H1 (cell line): ENCODE results near the gene DMWD. TPM values are rescaled to one million over a fixed set of nuclear protein-coding genes. Genes with fewer than 3 reads are reported as not detected.

ENCODE experiments used
- CTCF ChIA-PET: fragments of 300-600 bp; sonication (Branson Sonifier 250); formaldehyde crosslinking; loops from one replicate; lab custom pipeline; 2021; ENCODE audit not compliant: partially characterized antibody; lab: Charles Lee
- POLR2A ChIA-PET: fragments of 300-600 bp; sonication (Branson Sonifier 250); formaldehyde crosslinking; loops from one replicate; lab custom pipeline; 2021; ENCODE audit warnings: inconsistent platforms; ENCODE audit not compliant: partially characterized antibody; lab: Charles Lee
- DNase-seq, 2 experiments: peaks; one replicate each; pipeline versions ENCODE4 v3.0.0 to v3.0.0-alpha.2; 2010 to 2022; ENCODE audit warnings: low spot score in 2 of 2, low read depth in 1 of 2, mixed read lengths in 1 of 2
- FAIRE-seq: peaks from 2 replicates; lab custom pipeline; 2011; peaks lifted over from hg19 to GRCh38; lab: Jason Lieb, UNC
- H2AFZ ChIP-seq: 2 replicates; pipeline ENCODE4 v1.8.1; 2012; ENCODE audit warnings: low read length, inconsistent platforms
- H2AK5ac ChIP-seq: 2 replicates; pipeline ENCODE4 v1.6.1; 2013; ENCODE audit warnings: low read depth, low read length
- H2BK120ac ChIP-seq: replicated peaks from 2 replicates; pipeline ENCODE3; 2013; ENCODE audit warnings: low read depth, low read length, inconsistent platforms
- H2BK12ac ChIP-seq: 2 replicates; pipeline ENCODE4 v1.6.1; 2013; ENCODE audit warnings: low read depth, low read length
- H2BK15ac ChIP-seq: 2 replicates; pipeline ENCODE4 v1.6.1; 2013; ENCODE audit warnings: low read length
- H2BK20ac ChIP-seq: 2 replicates; pipeline ENCODE4 v1.6.1; 2013; ENCODE audit warnings: low read length
- H2BK5ac ChIP-seq: 2 replicates; pipeline ENCODE4 v1.6.1; 2013; ENCODE audit warnings: low read depth, low read length
- H3K14ac ChIP-seq: 2 replicates; pipeline ENCODE4 v1.6.1; 2013; ENCODE audit warnings: inconsistent platforms; ENCODE audit not compliant: insufficient read length
- H3K18ac ChIP-seq: 2 replicates; pipeline ENCODE4 v1.6.1; 2013; ENCODE audit warnings: low read length; ENCODE audit errors: extremely low read depth
- H3K23ac ChIP-seq: 2 replicates; pipeline ENCODE4 v1.6.1; 2013; ENCODE audit warnings: inconsistent platforms; ENCODE audit not compliant: insufficient read length
- H3K23me2 ChIP-seq: 2 replicates; pipeline ENCODE4 v1.6.1; 2013; ENCODE audit warnings: low read depth, low read length
- H3K27ac ChIP-seq: 2 replicates; pipeline ENCODE4 v1.6.1; 2011; ENCODE audit warnings: low read depth, low read length, inconsistent platforms
- H3K27me3 ChIP-seq, 4 experiments: replicated peaks in 1 of 4; 1 replicate in 1 of 4; 2 replicates in 3 of 4; pipeline versions ENCODE4 v1.6.1 to v1.8.1; 2011 to 2013; ENCODE audit warnings: low read length in 3 of 4, mild to moderate bottlenecking in 3 of 4, inconsistent platforms in 2 of 4, mixed read lengths in 2 of 4, moderate library complexity in 1 of 4; ENCODE audit not compliant: control insufficient read depth in 3 of 4, insufficient read depth in 3 of 4; ENCODE audit errors: extremely low read depth in 1 of 4
- H3K36me3 ChIP-seq, 4 experiments: 2 replicates each; pipeline versions ENCODE4 v1.6.1 to v1.8.1; 2011 to 2013; ENCODE audit warnings: mild to moderate bottlenecking in 4 of 4, low read length in 3 of 4, moderate library complexity in 2 of 4, control low read depth in 1 of 4, inconsistent platforms in 1 of 4; ENCODE audit not compliant: insufficient read depth in 4 of 4, control insufficient read depth in 2 of 4
- H3K4ac ChIP-seq: replicated peaks from 2 replicates; pipeline ENCODE3; 2013; ENCODE audit warnings: low read length, low read depth, mixed read lengths, inconsistent platforms; ENCODE audit not compliant: insufficient read length
- H3K4me1 ChIP-seq, 4 experiments: replicated peaks in 1 of 4; 1 replicate in 1 of 4; 2 replicates in 3 of 4; pipeline versions ENCODE4 v1.6.1 to v1.8.1; 2011 to 2013; ENCODE audit warnings: low read length in 3 of 4, inconsistent platforms in 2 of 4, mixed read lengths in 1 of 4; ENCODE audit not compliant: insufficient read depth in 4 of 4, control insufficient read depth in 3 of 4
- H3K4me2 ChIP-seq, 2 experiments: 2 replicates each; pipeline versions ENCODE4 v1.6.1 to v1.8.1; 2011 to 2013; ENCODE audit warnings: low read depth in 2 of 2, low read length in 2 of 2, control low read depth in 1 of 2, inconsistent platforms in 1 of 2, mild to moderate bottlenecking in 1 of 2; ENCODE audit not compliant: insufficient read depth in 1 of 2
- H3K4me3 ChIP-seq, 4 experiments: fragments of 200-600, 300-600 bp in 1 of 4; sonication (generic), shearing (Covaris generic), sonication (Bioruptor Twin) in 1 of 4; 2 replicates each; pipeline versions ENCODE4 v1.5.1 to v1.8.1; 2011 to 2016; ENCODE audit warnings: low read length in 4 of 4, low read depth in 3 of 4, control low read depth in 2 of 4, inconsistent platforms in 2 of 4, mild to moderate bottlenecking in 2 of 4, mixed read lengths in 1 of 4, moderate library complexity in 1 of 4; ENCODE audit not compliant: insufficient read depth in 2 of 4; ENCODE audit errors: extremely low read depth in 1 of 4
- H3K56ac ChIP-seq: replicated peaks from 2 replicates; pipeline ENCODE3; 2013; ENCODE audit warnings: low read depth, mild to moderate bottlenecking, mixed read lengths, low read length, inconsistent platforms; ENCODE audit not compliant: insufficient read length
- H3K79me1 ChIP-seq: 2 replicates; pipeline ENCODE4 v1.6.1; 2013; ENCODE audit warnings: low read depth, low read length, control low read depth
- H3K79me2 ChIP-seq, 2 experiments: 2 replicates each; pipeline versions ENCODE4 v1.6.1 to v1.8.1; 2012 to 2013; ENCODE audit warnings: low read length in 2 of 2, mild to moderate bottlenecking in 2 of 2, inconsistent platforms in 1 of 2; ENCODE audit not compliant: insufficient read depth in 2 of 2, control insufficient read depth in 1 of 2
- H3K9ac ChIP-seq, 4 experiments: replicated peaks in 1 of 4; 1 replicate in 1 of 4; 2 replicates in 3 of 4; pipeline versions ENCODE4 v1.6.1 to v1.8.1; 2011 to 2013; ENCODE audit warnings: low read depth in 3 of 4, low read length in 3 of 4, control low read depth in 2 of 4, mild to moderate bottlenecking in 2 of 4, moderate library complexity in 2 of 4, inconsistent platforms in 1 of 4; ENCODE audit errors: extremely low read depth in 1 of 4
- H3K9me3 ChIP-seq, 2 experiments: 2 replicates each; pipeline versions ENCODE4 v1.6.1 to v1.8.1; 2012 to 2013; ENCODE audit warnings: mild to moderate bottlenecking in 2 of 2, moderate library complexity in 2 of 2, control low read depth in 1 of 2, inconsistent platforms in 1 of 2, low read depth in 1 of 2, low read length in 1 of 2, mixed read lengths in 1 of 2; ENCODE audit not compliant: insufficient read depth in 2 of 2
- H4K20me1 ChIP-seq, 2 experiments: replicated peaks in 1 of 2; 2 replicates each; pipeline versions ENCODE3 to v1.8.1; 2011 to 2013; ENCODE audit warnings: inconsistent platforms in 2 of 2, low read length in 2 of 2, mild to moderate bottlenecking in 1 of 2; ENCODE audit not compliant: insufficient read depth in 2 of 2, control insufficient read depth in 1 of 2
- H4K5ac ChIP-seq: 2 replicates; pipeline ENCODE4 v1.6.1; 2013; ENCODE audit warnings: low read length, low read depth, mixed read lengths, inconsistent platforms; ENCODE audit not compliant: insufficient read length
- H4K8ac ChIP-seq: 2 replicates; pipeline ENCODE4 v1.8.0; 2013; ENCODE audit warnings: mild to moderate bottlenecking, moderate library complexity, low read length, inconsistent platforms; ENCODE audit not compliant: insufficient read depth; ENCODE audit errors: extremely low read depth
- H4K91ac ChIP-seq: replicated peaks from 2 replicates; pipeline ENCODE3; 2013; ENCODE audit warnings: low read length, mixed read lengths, inconsistent platforms; ENCODE audit not compliant: insufficient read length
- CBX5 ChIP-seq: fragments of 300-800, 300-1000 bp; sonication (generic); IDR thresholded peaks from 2 replicates; pipeline ENCODE4 v1.7.1; 2016; ENCODE audit warnings: antibody characterized with exemption, low read length, low read depth
- EP300 ChIP-seq, 2 experiments: IDR thresholded peaks; 1 replicate in 1 of 2; 2 replicates in 1 of 2; pipeline ENCODE4 v1.6.1; 2011 to 2012; ENCODE audit warnings: low read depth in 2 of 2, low read length in 2 of 2, mild to moderate bottlenecking in 2 of 2, borderline replicate concordance in 1 of 2, inconsistent platforms in 1 of 2, moderate library complexity in 1 of 2
- GTF2F1 ChIP-seq: IDR thresholded peaks from 2 replicates; pipeline ENCODE4 v1.6.1; 2012; ENCODE audit warnings: low read depth, low read length, improper control_type of control experiment, borderline replicate concordance
- KDM5A ChIP-seq: fragments of 200-600 bp; IDR thresholded peaks from 2 replicates; pipeline ENCODE4 v1.7.1; 2012; ENCODE audit warnings: mild to moderate bottlenecking, low read length, inconsistent platforms, mixed read lengths
- POLR2A ChIP-seq, 2 experiments: IDR thresholded peaks; 1 replicate in 1 of 2; 2 replicates in 1 of 2; pipeline ENCODE4 v1.6.1; 2011; ENCODE audit warnings: low read depth in 2 of 2, low read length in 2 of 2, mild to moderate bottlenecking in 2 of 2; ENCODE audit errors: control extremely low read depth in 1 of 2
- SAP30 ChIP-seq: fragments of 300-600 bp; sonication (generic); IDR thresholded peaks from 2 replicates; pipeline ENCODE4 v1.7.1; 2012; ENCODE audit warnings: low read length, moderate library complexity, mild to moderate bottlenecking, inconsistent platforms; ENCODE audit not compliant: insufficient read depth, insufficient replicate concordance
- WGBS, 2 experiments: shearing (Covaris generic) in 1 of 2; methylation state at CpG; one replicate each; pipeline versions ENCODE4 v1.1.6 to v1.1.7; 2013 to 2015; ENCODE audit warnings: low lambda C conversion rate in 2 of 2, mixed read lengths in 2 of 2, inconsistent platforms in 1 of 2, low coverage in 1 of 2, missing lambda C conversion rate in 1 of 2; ENCODE audit not compliant: insufficient replicate concordance in 2 of 2, insufficient coverage in 1 of 2, insufficient read length in 1 of 2; ENCODE audit errors: extremely low coverage in 1 of 2, missing lambda C conversion rate in 1 of 2; 5-methylcytosine and 5-hydroxymethylcytosine counted together
- polyA plus RNA-seq, 7 experiments: library from polyadenylated mRNA; depleted of rRNA in 3 of 7; stranded (reverse) in 5 of 7; unstranded in 2 of 7; fragments of >200 nt in 5 of 7; fragments of 200-250 nt in 2 of 7; gene quantifications; 1 replicate in 5 of 7; 2 replicates in 1 of 7; 4 replicates in 1 of 7; pipeline versions ENCODE4 v1.2.1 to v1.2.3, GENCODE V29; 2011 to 2013; ENCODE audit warnings: missing spikeins in 2 of 7, mixed read lengths in 2 of 7
- total RNA-seq: library from RNA; stranded (reverse); fragmentation: NEBNext Ultra II Directional; extraction: Animal tissue kit (Norgen Biotek cat#: 25700); gene quantifications from 2 replicates; pipeline ENCODE4 v1.2.1, GENCODE V29; 2021
- TF ChIP-seq, protein P1 (sequence below), 3 experiments: IDR thresholded peaks; 1 replicate in 2 of 3; 2 replicates in 1 of 3; pipeline versions ENCODE4 v1.5.1 to v1.6.1; 2011; ENCODE audit warnings: low read length in 3 of 3, mild to moderate bottlenecking in 3 of 3, inconsistent platforms in 2 of 3, low read depth in 1 of 3, moderate library complexity in 1 of 3; ENCODE audit not compliant: insufficient read depth in 1 of 3; ENCODE audit errors: control extremely low read depth in 1 of 3

The DMWD gene
- total and polyA plus RNA-seq, 2 of the 8 experiments (the other 6 are each of a cell fraction or from before 2014, with no cell fraction given), result 13.6 to 41.0 TPM

DNA sequence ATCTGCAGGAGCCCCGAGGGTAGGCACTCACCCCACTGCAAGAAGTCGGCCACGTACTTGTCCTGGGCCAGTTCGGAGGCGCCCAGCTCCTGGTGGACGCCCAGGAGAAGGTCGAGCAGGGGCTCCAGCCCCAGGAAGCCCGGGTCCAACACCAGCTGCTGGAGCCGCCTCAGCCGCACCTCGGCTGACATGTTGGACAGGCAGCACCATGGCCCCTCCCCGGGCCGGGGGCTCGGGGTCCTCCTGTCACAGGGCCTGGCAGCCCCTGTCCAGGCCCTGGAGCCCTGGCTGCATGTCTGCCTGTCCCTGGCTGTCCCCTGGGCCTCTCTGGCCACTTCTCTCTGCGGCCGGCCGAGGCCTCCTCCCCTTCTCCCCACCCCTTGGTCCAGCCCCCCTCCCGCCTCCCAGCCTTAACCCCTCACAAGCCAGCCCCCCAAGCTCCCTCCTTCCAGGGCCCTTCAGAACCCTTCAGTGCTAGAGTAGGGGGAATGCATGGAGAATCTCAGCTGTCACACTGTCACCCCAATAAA, 10.4 kb downstream of the DMWD start, which contains the start of gene DMPK:
Gene DMPK (minus strand): TSS at position 329 of the 530 bp plus-strand sequence. CDS start 138 bp downstream, at position 191.
- Histone ChIP-seq H4K5ac (no peak within 1 kb of the TSS), H3K4ac (no peak within 1 kb of the TSS), H2BK15ac (no peak within 1 kb of the TSS), H3K4me3 (no peak within 1 kb of the TSS), H2BK120ac (no peak within 1 kb of the TSS), H3K23me2 (peaks cover 4% of the 10 kb centered on the region; the same call in 1 of the 2 replicates), H2AK5ac (no peak within 1 kb of the TSS), H3K9ac (no peak within 1 kb of the TSS), H3K27me3 (peaks cover 0 to 6% (median 0%) of the 10 kb centered on the region in 4 experiments; a peak in 1 of 7 replicates), H3K23ac (no peak within 1 kb of the TSS), H3K79me1 (0 out of 2 replicates have a peak, but pooled peaks cover 4% of the 10 kb centered on the region), H2BK20ac (no peak within 1 kb of the TSS), H3K36me3 (peaks cover 3 to 24% (median 8%) of the 10 kb centered on the region in 4 experiments; a peak in 6 of 8 replicates), H3K18ac (no peak within 1 kb of the TSS), H3K9me3 (no peaks in the 10 kb centered on the region), H3K4me2 (no peak within 1 kb of the TSS), H3K56ac (no peak within 1 kb of the TSS), H3K14ac (no peak within 1 kb of the TSS), H4K8ac (peak within 1 kb of the TSS; percentile 15; the same call in 1 of the 2 replicates), H2BK12ac (0 out of 2 replicates have a peak within 1 kb of the TSS, but pooled peaks have one; percentile 39), H2AFZ (no peak within 1 kb of the TSS), H4K91ac (no peak within 1 kb of the TSS), H2BK5ac (no peak within 1 kb of the TSS), H3K4me1 (peaks cover 3 to 26% (median 15%) of the 10 kb centered on the region in 4 experiments), H3K27ac (no peak within 1 kb of the TSS), H3K79me2 (no peaks in the 10 kb centered on the region), H4K20me1 (peaks cover 15 to 26% of the 10 kb centered on the region in 2 experiments)
- DNase-seq, result no peak
- CTCF ChIA-PET, result interaction anchor here (0.5 to 5.1 kb wide), 17 partner anchors 7 to 103 kb away, joined by 3 to 45 read pairs (median 3); partner anchors contain the start of genes FBXO46, IRF2BP1 and SIX5
- no peak for TF ChIP-seq EP300 (IDR thresholded peaks at IDR 0.05; ENCODE audit: borderline replicate concordance in 1 of 2, low read depth in 2 of 2, low read length in 2 of 2)
- TF ChIP-seq, protein P1, sequence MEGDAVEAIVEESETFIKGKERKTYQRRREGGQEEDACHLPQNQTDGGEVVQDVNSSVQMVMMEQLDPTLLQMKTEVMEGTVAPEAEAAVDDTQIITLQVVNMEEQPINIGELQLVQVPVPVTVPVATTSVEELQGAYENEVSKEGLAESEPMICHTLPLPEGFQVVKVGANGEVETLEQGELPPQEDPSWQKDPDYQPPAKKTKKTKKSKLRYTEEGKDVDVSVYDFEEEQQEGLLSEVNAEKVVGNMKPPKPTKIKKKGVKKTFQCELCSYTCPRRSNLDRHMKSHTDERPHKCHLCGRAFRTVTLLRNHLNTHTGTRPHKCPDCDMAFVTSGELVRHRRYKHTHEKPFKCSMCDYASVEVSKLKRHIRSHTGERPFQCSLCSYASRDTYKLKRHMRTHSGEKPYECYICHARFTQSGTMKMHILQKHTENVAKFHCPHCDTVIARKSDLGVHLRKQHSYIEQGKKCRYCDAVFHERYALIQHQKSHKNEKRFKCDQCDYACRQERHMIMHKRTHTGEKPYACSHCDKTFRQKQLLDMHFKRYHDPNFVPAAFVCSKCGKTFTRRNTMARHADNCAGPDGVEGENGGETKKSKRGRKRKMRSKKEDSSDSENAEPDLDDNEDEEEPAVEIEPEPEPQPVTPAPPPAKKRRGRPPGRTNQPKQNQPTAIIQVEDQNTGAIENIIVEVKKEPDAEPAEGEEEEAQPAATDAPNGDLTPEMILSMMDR (IDR thresholded peaks at IDR 0.05; ENCODE audit: control extremely low read depth in 1 of 3, insufficient read depth in 1 of 3, low read depth in 1 of 3, low read length in 3 of 3), result no peak
- no peak for TF ChIP-seq GTF2F1
- no peak for TF ChIP-seq KDM5A
- no peak for TF ChIP-seq CBX5
- no peak for TF ChIP-seq POLR2A (IDR thresholded peaks at IDR 0.05; ENCODE audit: control extremely low read depth in 1 of 2, low read depth in 2 of 2, low read length in 2 of 2)
- TF ChIP-seq SAP30, result no peak
- no peak for FAIRE-seq
- WGBS, 2 experiments, result 76% methylated on average over 14 of the region's 18 CpGs; no CpG with 5 or more reads in 1 of the 2 experiments
- POLR2A ChIA-PET, result interaction anchor here (0.6 to 9.5 kb wide), 13 partner anchors 10 to 98 kb away, joined by 3 to 133 read pairs (median 4); partner anchors contain the start of genes DMWD, SIX5 and SYMPK
